ENCODE measurements around the gene LAMB3. TPM values are rescaled to one million over a fixed set of nuclear protein-coding genes. Genes with fewer than 3 reads are reported as not detected.

Gene LAMB3
- total RNA-seq, 4 donors from 2014 or later: 47.2 to 147 (median 126) TPM

DNA sequence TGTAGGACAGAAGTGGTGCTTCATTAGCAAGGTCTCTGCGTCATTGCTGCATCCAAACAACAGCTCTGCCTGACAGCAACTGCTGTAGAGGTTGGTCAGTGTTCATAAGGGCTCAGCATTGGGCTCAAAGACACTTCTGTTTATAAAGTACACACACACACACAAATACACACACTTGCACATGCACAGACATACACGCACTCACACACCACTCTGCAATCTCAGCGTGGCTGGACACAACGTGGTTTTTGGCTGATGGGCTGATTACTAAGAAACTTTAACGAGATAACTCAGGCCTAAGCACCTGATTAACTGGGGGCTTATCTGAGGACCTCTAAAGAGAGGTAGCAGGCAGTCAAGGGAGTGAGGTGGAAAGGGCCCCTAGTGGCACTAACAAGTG is 48.3 kb downstream of the LAMB3 start:
- H3K4me3 ChIP-seq: no peak overlapping the region
- H3K36me3 ChIP-seq: no peaks in the 10 kb centered on the region
- DNase-seq: no peak
- 80 to 87% methylated on average over 2 to 5 of the region's 5 CpGs for WGBS, 2 donors (ENCODE audit: low coverage in 1 of 2)
- in situ Hi-C loops (cut with MboI; ENCODE audit: low pct_ligation_motif_present in 1 of 4, low pct_unique_long_range_greater_than_20kb in 1 of 4, low sequenced_read_pairs in 3 of 4) (no loop called here), intact Hi-C loops (cut with DNase I; ENCODE audit: low total_unique reads) (no loop called here)
- no peak overlapping the region for H3K27ac ChIP-seq
- peaks cover 2% of the 10 kb centered on the region for H3K27me3 ChIP-seq
- H3K4me1 ChIP-seq: no peaks in the 10 kb centered on the region
- TF ChIP-seq, protein P1, sequence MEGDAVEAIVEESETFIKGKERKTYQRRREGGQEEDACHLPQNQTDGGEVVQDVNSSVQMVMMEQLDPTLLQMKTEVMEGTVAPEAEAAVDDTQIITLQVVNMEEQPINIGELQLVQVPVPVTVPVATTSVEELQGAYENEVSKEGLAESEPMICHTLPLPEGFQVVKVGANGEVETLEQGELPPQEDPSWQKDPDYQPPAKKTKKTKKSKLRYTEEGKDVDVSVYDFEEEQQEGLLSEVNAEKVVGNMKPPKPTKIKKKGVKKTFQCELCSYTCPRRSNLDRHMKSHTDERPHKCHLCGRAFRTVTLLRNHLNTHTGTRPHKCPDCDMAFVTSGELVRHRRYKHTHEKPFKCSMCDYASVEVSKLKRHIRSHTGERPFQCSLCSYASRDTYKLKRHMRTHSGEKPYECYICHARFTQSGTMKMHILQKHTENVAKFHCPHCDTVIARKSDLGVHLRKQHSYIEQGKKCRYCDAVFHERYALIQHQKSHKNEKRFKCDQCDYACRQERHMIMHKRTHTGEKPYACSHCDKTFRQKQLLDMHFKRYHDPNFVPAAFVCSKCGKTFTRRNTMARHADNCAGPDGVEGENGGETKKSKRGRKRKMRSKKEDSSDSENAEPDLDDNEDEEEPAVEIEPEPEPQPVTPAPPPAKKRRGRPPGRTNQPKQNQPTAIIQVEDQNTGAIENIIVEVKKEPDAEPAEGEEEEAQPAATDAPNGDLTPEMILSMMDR (IDR thresholded peaks at IDR 0.05): no peak
- TF ChIP-seq POLR2A (IDR thresholded peaks at IDR 0.05) (no peak), POLR2AphosphoS5 (IDR thresholded peaks at IDR 0.05) (no peak), EP300 (IDR thresholded peaks at IDR 0.05; ENCODE audit: low read depth) (no peak)
- no peaks in the 10 kb centered on the region for H3K9me3 ChIP-seq

DNA sequence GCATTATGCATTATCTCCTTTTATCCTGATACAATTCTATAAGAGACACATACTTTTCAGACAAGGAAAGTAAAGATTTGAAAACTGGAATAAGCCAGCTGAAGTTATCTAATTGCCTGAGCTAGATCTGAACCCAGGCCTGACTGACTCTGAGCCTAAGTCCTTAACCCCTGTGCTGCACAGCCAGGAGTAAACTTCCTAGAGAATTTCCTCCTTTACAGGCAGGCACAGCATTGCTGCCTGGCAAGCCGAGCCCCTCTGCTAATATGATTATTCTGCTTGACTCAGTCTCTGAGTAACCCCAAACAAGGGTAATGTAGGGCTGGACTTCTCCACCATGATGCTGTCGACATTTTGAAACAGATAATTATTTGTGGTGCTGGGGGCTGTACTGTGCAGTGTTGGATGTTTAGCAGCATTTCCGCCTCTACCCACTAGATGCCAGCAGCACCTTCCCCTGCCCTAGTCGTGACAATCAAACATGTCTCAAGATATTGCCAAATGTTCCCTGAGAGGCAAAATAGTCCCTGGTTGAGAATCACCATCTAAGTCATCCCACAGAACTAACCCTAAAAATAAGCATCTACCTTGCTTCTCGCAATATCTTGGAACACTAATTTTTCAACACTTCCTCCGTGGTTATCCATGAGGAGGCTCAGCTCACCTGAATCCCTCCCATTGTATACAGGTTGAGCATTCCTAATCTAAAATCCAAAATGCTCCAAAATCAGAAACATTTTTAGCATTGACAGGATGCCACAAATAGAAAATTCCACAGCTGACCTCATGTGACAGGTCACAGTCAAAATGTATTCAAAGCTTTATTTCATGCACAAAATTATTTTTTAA is 50.2 kb downstream of the LAMB3 start:
- WGBS, 2 donors (ENCODE audit: low coverage in 1 of 2): 41 to 86% methylated on average over 1 to 6 of the region's 6 CpGs
- intact Hi-C loops (cut with DNase I; ENCODE audit: low total_unique reads) (no loop called here), in situ Hi-C loops (cut with MboI; ENCODE audit: low pct_ligation_motif_present in 1 of 4, low pct_unique_long_range_greater_than_20kb in 1 of 4, low sequenced_read_pairs in 3 of 4) (no loop called here)

DNA sequence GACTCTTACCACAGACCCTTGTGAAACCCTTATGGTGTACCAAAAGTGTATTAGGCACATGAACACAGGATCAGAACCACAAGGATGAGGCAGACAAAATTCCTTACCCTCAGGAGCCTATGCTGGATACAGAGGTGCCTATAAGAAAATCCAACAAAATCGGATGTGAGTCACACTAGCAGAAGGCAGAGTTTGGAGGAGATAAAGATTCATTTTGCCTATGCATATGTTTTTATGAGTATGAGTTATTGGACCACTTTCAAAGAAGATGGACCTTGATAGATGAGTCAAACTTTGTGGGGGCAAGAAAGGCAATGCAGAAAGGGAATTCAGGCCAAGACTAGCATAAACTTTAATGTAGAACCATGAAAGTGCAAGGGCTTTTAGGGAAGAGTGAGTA is 51.7 kb downstream of the LAMB3 start:
- Histone ChIP-seq H3K4me3 (no peak overlapping the region), H3K9me3 (no peaks in the 10 kb centered on the region), H3K27ac (no peak overlapping the region), H3K36me3 (no peaks in the 10 kb centered on the region), H3K4me1 (no peaks in the 10 kb centered on the region), H3K27me3 (peaks cover 2% of the 10 kb centered on the region)
- no peak for TF ChIP-seq POLR2A (IDR thresholded peaks at IDR 0.05)
- intact Hi-C loops (cut with DNase I; ENCODE audit: low total_unique reads): no loop called here
- DNase-seq: no peak
- in situ Hi-C loops (cut with MboI; ENCODE audit: low pct_ligation_motif_present in 1 of 4, low pct_unique_long_range_greater_than_20kb in 1 of 4, low sequenced_read_pairs in 3 of 4): no loop called here
- WGBS, 2 donors (ENCODE audit: low coverage in 1 of 2): 80 to 81% methylated on average over 1 of the region's 1 CpG

More for the DNA sequence above, 50.2 kb downstream of the LAMB3 start:
- Histone ChIP-seq H3K9me3 (no peaks in the 10 kb centered on the region), H3K27ac (no peak overlapping the region), H3K27me3 (peaks cover 2% of the 10 kb centered on the region), H3K36me3 (no peaks in the 10 kb centered on the region), H3K4me3 (no peak overlapping the region), H3K4me1 (no peaks in the 10 kb centered on the region)
- no peak for TF ChIP-seq EP300 (IDR thresholded peaks at IDR 0.05; ENCODE audit: low read depth)
- TF ChIP-seq, protein P1 (IDR thresholded peaks at IDR 0.05): peak; percentile 51 to 70 (median 60)
- peak; percentile 35 for DNase-seq

DNA sequence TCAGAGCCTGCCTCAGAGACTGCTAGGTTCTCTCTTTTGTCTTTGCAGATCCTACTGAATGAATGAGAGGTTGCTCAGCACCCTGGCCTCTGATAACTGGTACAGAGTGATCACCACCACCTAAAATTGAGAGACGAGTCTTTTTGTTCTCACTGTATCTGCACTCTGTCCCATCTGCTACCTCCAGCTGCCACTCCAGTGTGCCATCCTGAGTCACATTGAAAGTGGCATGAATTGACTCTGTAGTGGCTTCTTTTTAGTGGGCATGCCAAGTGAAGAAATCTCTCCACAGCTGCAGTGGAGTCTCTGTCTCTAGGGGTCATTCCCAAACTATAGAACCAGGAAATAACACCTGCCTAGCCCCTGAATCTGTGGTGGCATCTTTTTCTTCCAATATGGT is 54.0 kb downstream of the LAMB3 start:
- TF ChIP-seq POLR2AphosphoS5 (IDR thresholded peaks at IDR 0.05) (no peak), EP300 (IDR thresholded peaks at IDR 0.05; ENCODE audit: low read depth) (no peak), POLR2A (IDR thresholded peaks at IDR 0.05) (no peak)
- TF ChIP-seq, protein P1 (IDR thresholded peaks at IDR 0.05): no peak
- Histone ChIP-seq H3K27me3 (peaks cover 2% of the 10 kb centered on the region), H3K27ac (no peak overlapping the region), H3K4me3 (no peak overlapping the region), H3K4me1 (no peaks in the 10 kb centered on the region), H3K36me3 (no peaks in the 10 kb centered on the region), H3K9me3 (no peaks in the 10 kb centered on the region)
- DNase-seq: no peak
- in situ Hi-C loops (cut with MboI; ENCODE audit: low pct_ligation_motif_present in 1 of 4, low pct_unique_long_range_greater_than_20kb in 1 of 4, low sequenced_read_pairs in 3 of 4): no loop called here
- WGBS, 2 donors (ENCODE audit: low coverage in 1 of 2): 88% methylated on average over 1 of the region's 1 CpG; no CpG with 5 or more reads in 1 of the 2 donors
- intact Hi-C loops (cut with DNase I; ENCODE audit: low total_unique reads): no loop called here

Measured in transverse colon (tissue), 4 donors.